C4-2B (cell line): ENCODE measurements around the gene MDP1.

Source experiments
- CTCF ChIP-seq: fragments of 450-650 bp; conservative IDR thresholded peaks from 2 replicates; pipeline ENCODE4 v1.5.1; 2017; ENCODE audit warnings: mild to moderate bottlenecking
- ZFX ChIP-seq: fragments of 450-650 bp; IDR thresholded peaks from 2 replicates; pipeline ENCODE4 v1.6.1; 2017

- TF ChIP-seq CTCF: no peak
- no peak for TF ChIP-seq ZFX
These were observed 20.2 kb upstream of the MDP1 start for GRCh38 chr14:24235804-24236688.
